GM12878 (cell line): ENCODE measurements around the gene SEMA3A. TPM values are rescaled to one million over a fixed set of nuclear protein-coding genes. Genes with fewer than 3 reads are reported as not detected.

Experiments used
- ATAC-seq: fragments of 200-7000 bp; cut with Tn5 transposase; 3 replicates; pipeline ENCODE4 v1.9.1; 2020; ENCODE audit warnings: mild to moderate bottlenecking, moderate library complexity
- BruUV-seq: library from RNA; stranded (reverse); fragments of 400-500 nt; replicated peaks from 2 replicates; lab custom pipeline; 2021; lab: Mats Ljungman, UMichigan
- CTCF ChIA-PET: fragments of 300-600 bp; sonication (Branson Sonifier 250); formaldehyde crosslinking; extraction: SDS; loops from one replicate; lab custom pipeline; 2021; ENCODE audit warnings: inconsistent platforms; lab: Yijun Ruan, JAX
- POLR2A ChIA-PET: fragments of 350-600 bp; formaldehyde crosslinking; extraction: SDS; loops from one replicate; lab custom pipeline; 2021; ENCODE audit warnings: inconsistent platforms; lab: Charles Lee
- RAD21 ChIA-PET: fragments of 300-600 bp; sonication (Branson Sonifier 250); formaldehyde crosslinking; loops from one replicate; lab custom pipeline; 2023; ENCODE audit warnings: antibody characterized with exemption; ENCODE audit not compliant: unreplicated experiment; lab: Charles Lee
- SMC1A ChIA-PET: fragments of 300-600 bp; sonication (Branson Sonifier 250); formaldehyde crosslinking; loops from one replicate; lab custom pipeline; 2023; ENCODE audit not compliant: unreplicated experiment, uncharacterized antibody; lab: Charles Lee
- DNase-seq: peaks from one replicate; pipeline ENCODE4 v3.0.0-alpha.2; 2011; ENCODE audit warnings: low read depth, low spot score
- FAIRE-seq: peaks from 3 replicates; lab custom pipeline; 2011; peaks lifted over from hg19 to GRCh38; lab: Jason Lieb, UNC
- H2AFZ ChIP-seq: 2 replicates; pipeline ENCODE4 v1.6.0; 2011; ENCODE audit warnings: low read depth, low read length, control low read depth; ENCODE audit not compliant: control insufficient read depth
- H3K27ac ChIP-seq: 2 replicates; pipeline ENCODE4 v1.5.1; 2011; ENCODE audit warnings: control low read depth; ENCODE audit not compliant: control insufficient read depth, insufficient read depth
- H3K27me3 ChIP-seq, 2 experiments: replicated peaks in 1 of 2; 2 replicates each; pipeline versions ENCODE4 v1.6.0 to v1.6.1; 2011; ENCODE audit warnings: low read length in 1 of 2; ENCODE audit not compliant: control insufficient read depth in 2 of 2, insufficient read depth in 2 of 2
- H3K36me3 ChIP-seq, 2 experiments: 2 replicates each; pipeline ENCODE4 v1.5.1; 2011; ENCODE audit warnings: low read length in 1 of 2; ENCODE audit not compliant: control insufficient read depth in 2 of 2, insufficient read depth in 2 of 2
- H3K4me1 ChIP-seq: 2 replicates; pipeline ENCODE4 v1.6.1; 2011; ENCODE audit warnings: mild to moderate bottlenecking, low read length, moderate library complexity, mixed read lengths; ENCODE audit not compliant: control insufficient read depth, insufficient read depth
- H3K4me2 ChIP-seq: 2 replicates; pipeline ENCODE4 v1.6.0; 2011; ENCODE audit warnings: control low read depth; ENCODE audit not compliant: control insufficient read depth, insufficient read depth
- H3K4me3 ChIP-seq: fragments of 200-600 bp; sonication (generic); 2 replicates; pipeline ENCODE4 v1.5.1; 2016
- H3K79me2 ChIP-seq: 2 replicates; pipeline ENCODE4 v1.6.0; 2011; ENCODE audit warnings: low read length; ENCODE audit not compliant: control insufficient read depth, insufficient read depth
- H3K9ac ChIP-seq: 2 replicates; pipeline ENCODE4 v1.8.0; 2011; ENCODE audit warnings: low read length, control low read depth, mixed read lengths; ENCODE audit not compliant: control insufficient read depth, insufficient read depth
- H3K9me3 ChIP-seq: replicated peaks from 3 replicates; pipeline ENCODE4 v1.5.1; 2011; ENCODE audit warnings: mild to moderate bottlenecking, low read length; ENCODE audit not compliant: control insufficient read depth, insufficient read depth
- H4K20me1 ChIP-seq: 2 replicates; pipeline ENCODE4 v1.6.0; 2011; ENCODE audit not compliant: control insufficient read depth, insufficient read depth
- BRCA1 ChIP-seq: IDR thresholded peaks from 2 replicates; pipeline ENCODE4 v1.6.1; 2011; ENCODE audit warnings: low read depth, low read length, improper control_type of control experiment
- DPF2 ChIP-seq: fragments of 450-650 bp; IDR thresholded peaks from 2 replicates; pipeline ENCODE4 v1.6.1; 2017; ENCODE audit warnings: mild to moderate bottlenecking
- E2F8 ChIP-seq: fragments of 450-650 bp; IDR thresholded peaks from 2 replicates; pipeline ENCODE4 v1.6.1; 2018; ENCODE audit warnings: mild to moderate bottlenecking, low read depth, moderate library complexity; ENCODE audit not compliant: partially characterized antibody
- GABPA ChIP-seq: IDR thresholded peaks from 2 replicates; pipeline ENCODE4 v1.6.1; 2014; ENCODE audit warnings: antibody characterized with exemption, low read depth, mild to moderate bottlenecking, inconsistent platforms
- HDAC2 ChIP-seq: fragments of 200-600 bp; sonication (generic); IDR thresholded peaks from 2 replicates; pipeline ENCODE4 v1.6.1; 2017
- IKZF2 ChIP-seq, 2 experiments: fragments of 450-650 bp; IDR thresholded peaks; 2 replicates each; pipeline ENCODE4 v1.6.1; 2017; ENCODE audit warnings: mild to moderate bottlenecking in 2 of 2, moderate library complexity in 2 of 2
- KLF5 ChIP-seq: fragments of 450-650 bp; IDR thresholded peaks from 2 replicates; pipeline ENCODE4 v1.6.1; 2014; ENCODE audit warnings: mild to moderate bottlenecking; ENCODE audit not compliant: partially characterized antibody
- MAX ChIP-seq: IDR thresholded peaks from 2 replicates; pipeline ENCODE4 v1.6.1; 2012; ENCODE audit warnings: low read depth, low read length, improper control_type of control experiment
- MYB ChIP-seq: fragments of 150-350 bp; IDR thresholded peaks from 2 replicates; pipeline ENCODE4 v1.6.1; 2014; ENCODE audit warnings: mild to moderate bottlenecking, low read depth, low read length, borderline replicate concordance
- NFYB ChIP-seq: IDR thresholded peaks from 2 replicates; pipeline ENCODE4 v1.6.1; 2011; ENCODE audit warnings: low read depth, mild to moderate bottlenecking, low read length, improper control_type of control experiment, moderate library complexity; ENCODE audit not compliant: insufficient read depth
- PBX3 ChIP-seq: IDR thresholded peaks from 2 replicates; pipeline ENCODE4 v1.6.1; 2011; ENCODE audit warnings: mild to moderate bottlenecking, low read depth, low read length, moderate library complexity; ENCODE audit not compliant: insufficient replicate concordance
- PKNOX1 ChIP-seq: fragments of 450-650 bp; IDR thresholded peaks from 2 replicates; pipeline ENCODE4 v1.6.1; 2016; ENCODE audit warnings: mild to moderate bottlenecking
- SKIL ChIP-seq: fragments of 450-650 bp; IDR thresholded peaks from 2 replicates; pipeline ENCODE4 v1.6.1; 2017; ENCODE audit warnings: mild to moderate bottlenecking, low read depth, inconsistent platforms; ENCODE audit not compliant: poor library complexity, severe bottlenecking
- SMAD1 ChIP-seq: fragments of 450-650 bp; IDR thresholded peaks from 2 replicates; pipeline ENCODE4 v1.6.1; 2018; ENCODE audit warnings: mild to moderate bottlenecking, low read depth; ENCODE audit not compliant: partially characterized antibody
- YBX1 ChIP-seq: fragments of 450-650 bp; IDR thresholded peaks from 2 replicates; pipeline ENCODE4 v1.6.1; 2016; ENCODE audit warnings: antibody characterized with exemption
- WGBS: methylation state at CpG from one replicate; pipeline ENCODE4 v1.1.6; 2016; ENCODE audit warnings: low lambda C conversion rate; ENCODE audit not compliant: insufficient replicate concordance, insufficient coverage; ENCODE audit errors: missing lambda C conversion rate; 5-methylcytosine and 5-hydroxymethylcytosine counted together
- in situ Hi-C: fragments of 300-500 bp; cut with MboI; formaldehyde crosslinking; loops from 9 replicates; pipeline ENCODE4 v1.14.3; 2018; ENCODE audit warnings: mixed read lengths
- intact Hi-C: fragments of 100-400 bp; cut with micrococcal nuclease; formaldehyde crosslinking; loops from one replicate; pipeline ENCODE4 v1.14.2; 2022; ENCODE audit not compliant: unreplicated experiment
- polyA plus RNA-seq, 11 experiments: library from polyadenylated mRNA; depleted of rRNA in 4 of 11; unstranded in 6 of 11; stranded (reverse) in 5 of 11; fragments of >200 nt; fragmentation: Nextera tagmentation in 4 of 11; fragmentation: Illumina TruSeq in 1 of 11; extraction: Ambion mirVana in 4 of 11; extraction: Trizol in 1 of 11; gene quantifications; 1 replicate in 1 of 11; 2 replicates in 10 of 11; pipeline versions ENCODE4 v1.2.1 to v1.2.3, GENCODE V29; 2011 to 2016; ENCODE audit warnings: inconsistent platforms in 2 of 11, missing spikeins in 2 of 11, low read depth in 1 of 11
- total RNA-seq, 4 experiments: library from RNA; depleted of rRNA in 3 of 4; stranded (reverse); fragments of >200 nt in 3 of 4; fragmentation: Illumina TruSeq in 1 of 4; extraction: Trizol in 1 of 4; gene quantifications; 2 replicates each; pipeline versions ENCODE4 v1.2.1 to v1.2.3, GENCODE V29; 2013 to 2021

The SEMA3A gene
- total and polyA plus RNA-seq, 10 of the 15 experiments (the other 5 are each of a cell fraction or from before 2014, with no cell fraction given): 0.01 to 3.3 (median 0.24) TPM

GRCh38 chr7:84191261-84191660 lies 3.3 kb downstream of the SEMA3A start (continued):
- TF ChIP-seq BRCA1 (no peak), SKIL (no peak), HDAC2 (no peak), MAX (no peak), PKNOX1 (no peak)

GRCh38 chr7:84190016-84190705 lies 4.4 kb downstream of the SEMA3A start:
- WGBS: 100% methylated on average over 1 of the region's 1 CpG
- DNase-seq (no peak), ATAC-seq (no peak), FAIRE-seq (no peak)
- intact Hi-C loops: no loop called here
- in situ Hi-C loops: no loop called here
- Histone ChIP-seq H3K4me2 (no peak overlapping the region), H3K79me2 (no peaks in the 10 kb centered on the region), H3K27ac (no peak overlapping the region), H4K20me1 (no peaks in the 10 kb centered on the region), H3K9ac (no peak overlapping the region), H3K4me3 (no peak overlapping the region), H3K9me3 (no peaks in the 10 kb centered on the region), H3K4me1 (no peaks in the 10 kb centered on the region), H3K36me3 (no peaks in the 10 kb centered on the region), H3K27me3 (no peaks in the 10 kb centered on the region), H2AFZ (no peak overlapping the region)
- ChIA-PET CTCF (interaction anchor here (3.3 to 4.2 kb wide), 2 partner anchors 212 to 254 kb away, joined by 16 to 17 read pairs; no protein-coding TSS in a partner anchor), SMC1A (interaction anchor here (0.8 to 1.0 kb wide), 2 partner anchors 8 to 233 kb away, joined by 3 read pairs; no protein-coding TSS in a partner anchor), POLR2A (no interaction called here), RAD21 (interaction anchor here (1.3 kb wide), 1 partner anchor 25 kb away, joined by 3 read pairs; no protein-coding TSS in a partner anchor)
- no TSS peak for BruUV-seq
- TF ChIP-seq E2F8 (no peak), DPF2 (no peak), SMAD1 (no peak), MYB (no peak), PBX3 (no peak), IKZF2 (IDR thresholded peaks at IDR 0.05) (no peak), YBX1 (no peak), KLF5 (no peak), GABPA (no peak), NFYB (no peak)
